ENCODE results near the gene FIBCD1.
"Not testable (repeated sequence)": the region's sequence is repeated elsewhere in the genome, so short reads cannot be mapped to it uniquely, and the experiment has no call there.

Gene FIBCD1

GRCh38 chr9:130921300-130921988, 17.6 kb downstream of the FIBCD1 start:
- no peak for DNase-seq

GRCh38 chr9:130920762-130921299, 18.2 kb downstream of the FIBCD1 start:
- DNase-seq = no peak

GRCh38 chr9:130920233-130920632, 18.8 kb downstream of the FIBCD1 start:
- DNase-seq = no peak

GRCh38 chr9:130919559-130920145, 19.4 kb downstream of the FIBCD1 start:
- DNase-seq = no peak

- DNase-seq = no peak
These were observed 20.1 kb downstream of the FIBCD1 start for GRCh38 chr9:130918826-130919558.

- no peak for DNase-seq
These were observed 20.8 kb downstream of the FIBCD1 start for GRCh38 chr9:130918101-130918825.

GRCh38 chr9:130917168-130917960, 21.7 kb downstream of the FIBCD1 start:
- DNase-seq = no peak

- no peak for DNase-seq
These were observed 24.0 kb downstream of the FIBCD1 start for GRCh38 chr9:130915096-130915447.

GRCh38 chr9:130914417-130915095, 24.5 kb downstream of the FIBCD1 start:
- DNase-seq = no peak

- DNase-seq = no peak
These were observed 25.2 kb downstream of the FIBCD1 start for GRCh38 chr9:130913599-130914416.

- DNase-seq = peak; percentile 62
These were observed 26.0 kb downstream of the FIBCD1 start for GRCh38 chr9:130912932-130913598.

- no peak for DNase-seq
These were observed 27.6 kb downstream of the FIBCD1 start for GRCh38 chr9:130911254-130912049.

- DNase-seq = not testable (repeated sequence)
These were observed 28.4 kb downstream of the FIBCD1 start for GRCh38 chr9:130910670-130911069.

- DNase-seq = not testable (repeated sequence)
These were observed 29.0 kb downstream of the FIBCD1 start for GRCh38 chr9:130910041-130910440.

- DNase-seq = no peak
These were observed 30.1 kb downstream of the FIBCD1 start for GRCh38 chr9:130908878-130909355.

- no peak for DNase-seq
These were observed 30.7 kb downstream of the FIBCD1 start for GRCh38 chr9:130908146-130908877.

GRCh38 chr9:130906735-130907416, 32.2 kb downstream of the FIBCD1 start:
- no peak for DNase-seq

Data from DMS79 (cell line).